HG02885 (cell line): ENCODE results near the gene TADA2A.

Source experiments
- ATAC-seq: cut with Tn5 transposase; IDR thresholded peaks from one replicate; pipeline ENCODE4 v1.9.1; 2021; ENCODE audit warnings: mild to moderate bottlenecking; ENCODE audit not compliant: unreplicated experiment, poor library complexity

Gene TADA2A

DNA sequence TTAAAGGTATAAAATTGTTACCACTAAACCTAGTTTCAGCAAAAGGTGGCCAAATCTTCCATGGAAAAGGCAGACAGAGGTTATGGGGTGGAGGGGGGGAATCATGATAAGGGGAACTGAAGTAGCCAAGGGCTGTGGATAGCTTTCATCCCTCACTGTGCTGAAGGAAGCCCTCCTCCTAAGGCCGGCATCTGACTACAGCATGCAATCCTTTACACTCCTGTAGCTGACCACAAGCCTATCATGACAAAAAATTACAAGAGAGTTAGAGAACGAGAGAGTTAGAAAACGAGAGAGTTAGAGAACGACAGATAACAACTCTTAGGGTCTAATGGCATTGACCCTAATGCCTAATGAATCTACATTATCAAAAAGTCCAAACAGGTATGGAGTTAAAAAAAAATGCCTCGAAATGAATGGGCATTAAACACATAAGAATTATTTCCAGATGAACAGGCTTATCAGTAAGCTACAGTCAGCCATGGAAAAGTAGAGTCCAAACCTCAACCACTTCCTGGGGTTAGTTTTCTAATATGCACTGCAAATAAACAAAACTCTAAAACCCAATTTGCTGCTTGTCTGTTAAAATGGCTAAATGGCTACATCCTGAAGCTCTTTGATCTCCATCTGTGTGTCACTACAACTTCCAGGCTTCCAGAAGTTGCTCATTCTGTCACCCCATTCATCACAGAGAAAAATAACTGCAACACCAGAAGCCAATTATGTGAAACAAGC lies 112.7 kb downstream of the TADA2A start:
- no peak for ATAC-seq

DNA sequence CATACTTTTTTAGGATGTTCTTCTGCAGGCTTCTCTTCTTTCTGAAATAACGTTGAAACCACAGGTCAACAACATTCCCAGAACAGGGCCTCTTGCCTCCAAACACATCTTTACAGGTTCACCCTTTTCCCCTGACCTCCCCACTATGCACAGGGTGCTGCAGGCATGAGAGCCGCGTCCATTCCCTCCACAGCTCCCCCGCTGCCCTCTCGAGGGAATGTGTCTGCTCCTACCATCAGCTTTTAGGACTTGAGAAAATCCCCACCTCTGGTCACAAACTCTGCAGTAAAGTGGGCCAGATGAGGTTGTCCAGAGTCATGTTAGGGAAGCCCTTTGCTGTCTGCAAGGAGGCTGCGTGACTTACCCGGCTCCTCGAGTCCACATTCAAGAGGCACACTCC lies 113.5 kb downstream of the TADA2A start:
- ATAC-seq: no peak

DNA sequence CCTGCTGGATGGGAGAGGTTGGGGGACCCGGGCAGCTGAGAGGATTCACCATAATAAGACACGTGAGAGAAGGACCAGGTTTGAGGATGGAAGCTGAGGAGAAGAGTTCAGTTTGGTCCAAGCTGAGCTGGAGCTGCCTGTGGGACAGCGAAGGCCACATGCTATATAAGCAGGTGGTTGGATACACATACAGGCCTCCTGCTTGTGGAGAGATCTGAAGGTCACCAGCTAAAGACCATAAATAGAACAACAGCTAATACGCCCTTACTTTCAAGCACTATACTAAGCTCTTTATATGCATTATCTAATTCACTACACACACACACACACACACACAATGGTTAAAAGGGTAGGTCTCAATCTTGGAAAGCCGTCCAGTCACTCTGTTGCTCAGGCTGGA lies 115.1 kb downstream of the TADA2A start:
- no peak for ATAC-seq

DNA sequence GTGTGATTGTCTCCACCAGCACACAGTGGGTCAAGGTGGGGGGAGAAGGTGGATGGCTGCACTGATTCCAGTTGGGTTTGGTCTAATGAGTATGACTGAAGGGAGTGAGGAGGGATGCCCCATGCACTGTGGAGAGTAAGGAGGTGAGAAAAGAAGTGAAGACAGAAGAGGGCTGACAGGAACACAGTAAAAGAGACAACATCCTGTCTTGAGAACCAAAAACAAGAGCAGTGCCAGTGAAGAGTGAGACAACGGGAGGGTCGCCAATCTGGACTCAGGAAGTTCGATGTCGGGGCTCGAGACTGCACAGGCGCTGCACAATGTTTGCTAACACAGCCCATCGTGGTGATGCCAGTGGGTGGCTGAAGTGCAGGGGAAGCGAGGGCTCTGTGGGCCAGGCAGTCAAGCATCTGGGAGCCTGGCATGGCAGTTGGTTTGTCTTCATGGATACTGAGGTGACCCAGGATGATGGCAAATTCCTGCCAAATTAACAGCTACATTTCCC lies 117.1 kb downstream of the TADA2A start:
- ATAC-seq: no peak

DNA sequence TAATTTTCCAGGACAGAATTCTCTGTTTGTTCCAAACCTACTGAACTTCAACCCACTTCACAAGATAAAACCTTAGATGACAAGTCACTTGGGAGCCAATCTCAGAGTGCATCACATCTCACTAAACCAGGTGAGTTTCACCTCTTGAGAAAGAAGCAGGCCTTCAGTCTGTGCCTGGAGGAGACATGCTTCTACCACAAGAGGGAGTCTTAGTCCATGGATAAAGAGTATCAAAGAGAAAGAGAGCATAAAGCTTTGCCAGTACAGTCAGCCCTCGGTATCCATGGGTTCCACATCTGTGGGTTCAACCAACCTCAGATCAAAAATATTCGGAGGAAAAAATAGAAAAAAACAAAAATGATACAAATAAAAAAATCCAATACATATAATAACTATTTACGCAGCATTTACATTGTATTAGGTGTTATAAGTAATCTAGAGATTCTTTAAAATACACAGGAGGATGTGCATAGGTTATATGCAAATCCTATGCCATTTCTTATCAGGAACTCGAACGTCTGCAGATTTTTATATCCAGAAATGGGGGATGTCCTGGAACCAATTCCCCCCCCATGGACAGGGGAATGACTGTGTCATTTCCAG lies 120.7 kb downstream of the TADA2A start:
- ATAC-seq: no peak
